SK-N-SH (cell line): ENCODE results near the gene UBE2Z. TPM values are rescaled to one million over a fixed set of nuclear protein-coding genes. Genes with fewer than 3 reads are reported as not detected.

ENCODE experiments used
- CTCF ChIA-PET: fragments of 300-600, 350-600 bp; formaldehyde crosslinking; extraction: SDS; loops from one replicate; lab custom pipeline; 2021; lab: Yijun Ruan, JAX
- POLR2A ChIA-PET: fragments of 350-600 bp; sonication (Branson Sonifier 250); formaldehyde crosslinking; extraction: SDS; loops from one replicate; lab custom pipeline; 2020; ENCODE audit warnings: antibody characterized with exemption, inconsistent platforms; lab: Yijun Ruan, JAX
- DNase-seq: peaks from one replicate; pipeline ENCODE4 v3.0.0; 2012
- H2AFZ ChIP-seq: fragments of 200-600 bp; sonication (generic); 2 replicates; pipeline ENCODE4 v1.8.1; 2016; ENCODE audit warnings: antibody characterized with exemption, mild to moderate bottlenecking, low read depth
- H3F3A ChIP-seq: fragments of 200-600 bp; sonication (generic); replicated peaks from 2 replicates; pipeline ENCODE3; 2016; ENCODE audit warnings: antibody characterized with exemption, mild to moderate bottlenecking; ENCODE audit not compliant: insufficient read depth
- H3K27ac ChIP-seq, 2 experiments: fragments of 200-500 bp in 1 of 2; fragments of 200-600 bp in 1 of 2; sonication (Bioruptor generic) in 1 of 2; sonication (generic), shearing (Covaris generic) in 1 of 2; 2 replicates each; pipeline versions ENCODE4 v1.5.1 to v1.6.1; 2014 to 2016; ENCODE audit warnings: low read depth in 2 of 2, inconsistent platforms in 1 of 2, low read length in 1 of 2, mild to moderate bottlenecking in 1 of 2, mixed read lengths in 1 of 2
- H3K27me3 ChIP-seq: fragments of 200-600 bp; sonication (generic), shearing (Covaris generic); 2 replicates; pipeline ENCODE4 v1.6.1; 2016; ENCODE audit warnings: mixed run types; ENCODE audit not compliant: insufficient read depth
- H3K36me3 ChIP-seq, 2 experiments: fragments of 200-500 bp in 1 of 2; fragments of 200-600 bp in 1 of 2; sonication (Bioruptor generic) in 1 of 2; sonication (generic) in 1 of 2; replicated peaks in 1 of 2; 2 replicates each; pipeline versions ENCODE3 to v1.5.1; 2014 to 2016; ENCODE audit warnings: low read length in 1 of 2, mild to moderate bottlenecking in 1 of 2; ENCODE audit not compliant: insufficient read depth in 2 of 2, control insufficient read depth in 1 of 2
- H3K4me1 ChIP-seq, 2 experiments: fragments of 200-500 bp in 1 of 2; fragments of 200-600 bp in 1 of 2; sonication (Bioruptor generic) in 1 of 2; sonication (generic), shearing (Covaris generic) in 1 of 2; 2 replicates each; pipeline versions ENCODE4 v1.5.1 to v1.6.1; 2014 to 2016; ENCODE audit warnings: low read depth in 1 of 2, low read length in 1 of 2, mixed run types in 1 of 2; ENCODE audit not compliant: insufficient read depth in 2 of 2, control insufficient read depth in 1 of 2
- H3K4me2 ChIP-seq: fragments of 200-600 bp; sonication (generic), shearing (Covaris generic); 2 replicates; pipeline ENCODE4 v1.6.1; 2017; ENCODE audit warnings: mixed run types
- H3K4me3 ChIP-seq, 2 experiments: fragments of 200-500 bp in 1 of 2; fragments of 200-600 bp in 1 of 2; sonication (Bioruptor generic) in 1 of 2; sonication (generic), shearing (Covaris generic) in 1 of 2; 2 replicates each; pipeline versions ENCODE4 v1.5.1 to v1.8.1; 2014 to 2016; ENCODE audit warnings: low read depth in 2 of 2, inconsistent platforms in 1 of 2, low read length in 1 of 2, mild to moderate bottlenecking in 1 of 2, mixed read lengths in 1 of 2, moderate library complexity in 1 of 2
- H3K79me2 ChIP-seq: fragments of 200-600 bp; sonication (generic); 2 replicates; pipeline ENCODE4 v1.8.1; 2017; ENCODE audit warnings: mild to moderate bottlenecking; ENCODE audit not compliant: insufficient read depth
- H3K9ac ChIP-seq: fragments of 200-600 bp; sonication (generic); 2 replicates; pipeline ENCODE4 v1.6.1; 2017; ENCODE audit warnings: mixed run types
- H3K9me2 ChIP-seq: fragments of 200-600 bp; sonication (generic); 2 replicates; pipeline ENCODE4 v1.6.1; 2017; ENCODE audit warnings: mixed run types
- H3K9me3 ChIP-seq: fragments of 200-600 bp; sonication (generic); 2 replicates; pipeline ENCODE4 v1.6.1; 2017; ENCODE audit warnings: mixed run types, mild to moderate bottlenecking, moderate library complexity
- H4K20me1 ChIP-seq: fragments of 200-600 bp; sonication (generic); 2 replicates; pipeline ENCODE4 v1.6.1; 2017; ENCODE audit warnings: mild to moderate bottlenecking, mixed run types; ENCODE audit not compliant: insufficient read depth
- ELF1 ChIP-seq: IDR thresholded peaks from 2 replicates; pipeline ENCODE4 v1.4.0; 2012
- EP300 ChIP-seq, 2 experiments: IDR thresholded peaks; 2 replicates each; pipeline versions ENCODE4 v1.4.0 to v1.6.1; 2012; ENCODE audit warnings: borderline replicate concordance in 1 of 2, low read depth in 1 of 2, low read length in 1 of 2
- FOSL2 ChIP-seq: IDR thresholded peaks from 2 replicates; pipeline ENCODE4 v1.4.0; 2012; ENCODE audit warnings: low read depth, mild to moderate bottlenecking, moderate library complexity, borderline replicate concordance
- FOXJ3 ChIP-seq: sonication (generic); formaldehyde crosslinking; IDR thresholded peaks from 2 replicates; pipeline ENCODE4 v1.5.1; 2020; ENCODE audit warnings: mild to moderate bottlenecking, missing genetic modification reagents
- IRF3 ChIP-seq: fragments of 150-350 bp; IDR thresholded peaks from 2 replicates; pipeline ENCODE4 v1.6.1; 2016; ENCODE audit warnings: mild to moderate bottlenecking, low read depth, low read length
- MAX ChIP-seq: IDR thresholded peaks from 2 replicates; pipeline ENCODE4 v1.4.0; 2012; ENCODE audit warnings: low read depth
- MEF2A ChIP-seq: IDR thresholded peaks from 2 replicates; pipeline ENCODE4 v1.4.0; 2012; ENCODE audit warnings: low read depth, borderline replicate concordance
- MXI1 ChIP-seq: IDR thresholded peaks from 2 replicates; pipeline ENCODE4 v1.6.1; 2012; ENCODE audit warnings: mild to moderate bottlenecking, low read depth, low read length, improper control_type of control experiment
- POLR2AphosphoS5 ChIP-seq: IDR thresholded peaks from 2 replicates; pipeline ENCODE4 v1.6.1; 2012; ENCODE audit warnings: low read depth, low read length
- RCOR1 ChIP-seq: fragments of 150-350 bp; IDR thresholded peaks from 2 replicates; pipeline ENCODE4 v1.6.1; 2017; ENCODE audit warnings: antibody characterized with exemption, low read length
- REST ChIP-seq: IDR thresholded peaks from 2 replicates; pipeline ENCODE4 v1.6.1; 2012; ENCODE audit warnings: mild to moderate bottlenecking, low read depth, low read length, moderate library complexity
- RFX5 ChIP-seq: IDR thresholded peaks from 2 replicates; pipeline ENCODE4 v1.6.1; 2012; ENCODE audit warnings: mild to moderate bottlenecking, improper control_type of control experiment, low read length
- SMC3 ChIP-seq: IDR thresholded peaks from 2 replicates; pipeline ENCODE4 v1.6.1; 2012; ENCODE audit warnings: low read depth, low read length, improper control_type of control experiment
- TAF1 ChIP-seq: IDR thresholded peaks from 2 replicates; pipeline ENCODE4 v1.6.1; 2012; ENCODE audit warnings: low read depth, mild to moderate bottlenecking, low read length, moderate library complexity, borderline replicate concordance
- TCF12 ChIP-seq: IDR thresholded peaks from 2 replicates; pipeline ENCODE4 v1.4.0; 2012
- USF1 ChIP-seq: IDR thresholded peaks from 2 replicates; pipeline ENCODE4 v1.4.0; 2012; ENCODE audit warnings: low read depth, borderline replicate concordance
- YY1 ChIP-seq: IDR thresholded peaks from 2 replicates; pipeline ENCODE4 v1.4.0; 2012; ENCODE audit warnings: low read depth, mild to moderate bottlenecking
- ZBTB33 ChIP-seq: IDR thresholded peaks from 2 replicates; pipeline ENCODE4 v1.4.0; 2012; ENCODE audit warnings: low read depth, borderline replicate concordance
- WGBS: methylation state at CpG from one replicate; pipeline ENCODE4 v1.1.6; 2017; ENCODE audit warnings: low lambda C conversion rate; 5-methylcytosine and 5-hydroxymethylcytosine counted together
- polyA plus RNA-seq, 3 experiments: library from polyadenylated mRNA; depleted of rRNA; stranded (reverse); fragments of >200 nt; gene quantifications; 2 replicates each; pipeline ENCODE4 v1.2.3, GENCODE V29; 2012

Gene UBE2Z
- polyA plus RNA-seq, 1 of the 3 experiments (the other 2 are of a cell fraction), result 168 TPM

GRCh38 chr17:48951572-48951971, 43.4 kb downstream of the UBE2Z start:
- H3K4me2 ChIP-seq, result no peak overlapping the region
- peaks cover 15% of the 10 kb centered on the region for H3F3A ChIP-seq
- no peaks in the 10 kb centered on the region for H3K79me2 ChIP-seq
- CTCF ChIA-PET, result no interaction called here
- no peaks in the 10 kb centered on the region for H3K36me3 ChIP-seq
- TF ChIP-seq TAF1 (no peak), MAX (no peak), POLR2AphosphoS5 (no peak), ZBTB33 (no peak), YY1 (no peak), RCOR1 (no peak), MXI1 (no peak), FOXJ3 (CRISPR knock-in tag) (no peak), IRF3 (no peak), ELF1 (no peak), SMC3 (no peak), TCF12 (no peak), MEF2A (no peak), REST (no peak), RFX5 (no peak), USF1 (no peak), FOSL2 (no peak), EP300 (IDR thresholded peaks at IDR 0.05; ENCODE audit: borderline replicate concordance in 1 of 2, low read depth in 1 of 2, low read length in 1 of 2) (no peak)
- TF ChIP-seq, all 33 proteins: peak for 0
- Histone ChIP-seq H3K9me3 (no peaks in the 10 kb centered on the region), H3K4me3 (no peak overlapping the region), H3K27me3 (no peaks in the 10 kb centered on the region), H3K9me2 (no peaks in the 10 kb centered on the region), H4K20me1 (no peaks in the 10 kb centered on the region), H2AFZ (no peak overlapping the region), H3K4me1 (no peaks in the 10 kb centered on the region), H3K9ac (no peak overlapping the region), H3K27ac (no peak overlapping the region)
- POLR2A ChIA-PET, result no interaction called here
- WGBS, result 48% methylated on average over 5 of the region's 5 CpGs
- no peak for DNase-seq
